Fibroblast of villous mesenchyme (primary cell): ENCODE data around the gene CHPF. TPM values are rescaled to one million over a fixed set of nuclear protein-coding genes. Genes with fewer than 3 reads are reported as not detected.
A peak's percentile ranks its signal among the peaks of the same experiment; 100 is the strongest.

ENCODE experiments used
- DNase-seq: peaks from one replicate; pipeline ENCODE4 v3.0.0-alpha.2; 2010; ENCODE audit warnings: low read depth
- H3K4me3 ChIP-seq: 2 replicates; pipeline ENCODE4 v1.5.1; 2011; ENCODE audit warnings: low read depth, mild to moderate bottlenecking, low read length
- total RNA-seq: library from RNA; depleted of rRNA; stranded (reverse); fragments of >200 nt; gene quantifications from 2 replicates; pipeline ENCODE4 v1.2.3, GENCODE V29; 2012
- TF ChIP-seq, protein P1 (sequence below): IDR thresholded peaks from 2 replicates; pipeline ENCODE4 v1.5.1; 2012; ENCODE audit warnings: low read depth, mild to moderate bottlenecking, low read length; ENCODE audit not compliant: insufficient read depth

The CHPF gene
- total RNA-seq, 1 donor: 201 TPM

DNA sequence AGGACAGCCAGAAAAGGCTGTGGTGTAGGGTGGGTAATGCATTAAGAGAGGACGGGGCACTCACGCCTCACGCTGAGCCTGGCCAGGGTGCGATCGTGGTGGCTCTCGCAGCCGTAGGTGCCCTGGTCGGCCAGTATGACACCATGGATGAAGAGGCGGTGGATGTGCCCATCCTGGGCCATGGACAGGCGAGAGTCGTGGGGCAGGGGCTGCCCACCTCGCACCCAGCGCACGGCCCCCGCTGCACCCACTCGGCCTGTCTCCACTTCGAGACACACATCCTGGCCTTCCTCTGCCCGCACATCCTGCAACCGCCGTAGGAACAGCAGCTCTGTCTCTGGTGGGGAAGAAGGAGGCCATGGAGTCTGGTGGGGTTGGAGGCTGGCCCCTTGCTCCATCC lies 12.3 kb upstream of the CHPF start:
- H3K4me3 ChIP-seq: no peak overlapping the region
- TF ChIP-seq, protein P1, sequence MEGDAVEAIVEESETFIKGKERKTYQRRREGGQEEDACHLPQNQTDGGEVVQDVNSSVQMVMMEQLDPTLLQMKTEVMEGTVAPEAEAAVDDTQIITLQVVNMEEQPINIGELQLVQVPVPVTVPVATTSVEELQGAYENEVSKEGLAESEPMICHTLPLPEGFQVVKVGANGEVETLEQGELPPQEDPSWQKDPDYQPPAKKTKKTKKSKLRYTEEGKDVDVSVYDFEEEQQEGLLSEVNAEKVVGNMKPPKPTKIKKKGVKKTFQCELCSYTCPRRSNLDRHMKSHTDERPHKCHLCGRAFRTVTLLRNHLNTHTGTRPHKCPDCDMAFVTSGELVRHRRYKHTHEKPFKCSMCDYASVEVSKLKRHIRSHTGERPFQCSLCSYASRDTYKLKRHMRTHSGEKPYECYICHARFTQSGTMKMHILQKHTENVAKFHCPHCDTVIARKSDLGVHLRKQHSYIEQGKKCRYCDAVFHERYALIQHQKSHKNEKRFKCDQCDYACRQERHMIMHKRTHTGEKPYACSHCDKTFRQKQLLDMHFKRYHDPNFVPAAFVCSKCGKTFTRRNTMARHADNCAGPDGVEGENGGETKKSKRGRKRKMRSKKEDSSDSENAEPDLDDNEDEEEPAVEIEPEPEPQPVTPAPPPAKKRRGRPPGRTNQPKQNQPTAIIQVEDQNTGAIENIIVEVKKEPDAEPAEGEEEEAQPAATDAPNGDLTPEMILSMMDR: no peak
- no peak for DNase-seq

DNA sequence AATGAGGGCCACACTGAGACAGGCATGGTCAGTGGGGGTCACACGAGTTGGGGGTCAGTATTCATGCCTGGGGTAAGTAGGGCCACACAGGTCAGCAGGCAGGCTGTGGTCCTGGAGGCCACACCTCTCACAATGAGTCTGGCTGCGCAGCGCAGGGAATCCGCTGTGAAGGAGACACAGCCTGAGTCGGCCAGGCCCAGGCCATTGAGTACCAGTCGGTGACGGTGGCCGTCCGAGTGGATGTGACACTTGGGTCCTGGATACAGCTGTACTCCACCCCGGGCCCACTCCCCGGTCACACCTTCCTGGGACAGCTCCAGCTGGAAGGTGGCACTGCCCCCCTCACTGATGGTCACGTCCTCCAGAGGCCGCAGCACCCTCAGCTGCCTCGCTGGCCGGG lies 10.7 kb upstream of the CHPF start:
- no peak for DNase-seq
- no peak overlapping the region for H3K4me3 ChIP-seq
- TF ChIP-seq, protein P1: no peak

DNA sequence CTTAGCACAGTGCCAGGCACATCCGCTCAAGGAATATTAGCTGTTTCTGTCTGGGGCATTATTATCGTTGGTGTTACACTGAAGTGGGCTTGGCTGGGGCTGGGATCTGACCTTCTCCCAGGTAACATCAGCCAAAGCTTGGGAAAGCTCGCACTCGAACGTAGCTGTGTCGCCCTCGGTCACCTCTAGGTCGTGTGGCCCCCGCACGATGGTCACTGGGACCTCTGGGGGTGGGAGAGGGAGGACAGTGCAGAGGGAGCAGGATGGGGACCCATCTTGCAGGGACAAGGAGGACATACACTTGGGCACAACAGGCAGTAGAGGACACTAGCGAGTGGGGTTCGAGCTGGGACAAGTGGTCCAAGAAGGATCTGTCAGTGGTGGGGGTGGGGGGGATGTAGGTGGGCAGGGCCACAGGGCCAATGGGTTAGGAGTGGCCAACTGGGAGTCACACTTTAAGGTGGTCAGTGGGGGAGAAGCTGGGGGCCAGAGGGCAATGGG lies 9.9 kb upstream of the CHPF start:
- TF ChIP-seq, protein P1: no peak
- DNase-seq: no peak
- H3K4me3 ChIP-seq: no peak overlapping the region

DNA sequence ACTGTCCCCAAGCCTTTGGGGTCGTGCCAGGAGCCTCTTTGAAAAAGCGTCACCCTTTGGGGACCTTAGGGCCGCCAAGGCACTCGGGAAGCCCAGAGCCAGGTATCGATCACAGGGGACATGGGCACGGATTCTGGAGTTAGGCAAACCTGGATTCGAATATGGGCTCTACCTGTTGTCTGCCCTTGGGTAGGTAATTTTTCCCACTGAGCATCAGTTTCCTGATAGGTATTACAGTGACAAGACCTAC lies 9.5 kb upstream of the CHPF start:
- TF ChIP-seq, protein P1: no peak
- no peak for DNase-seq
- H3K4me3 ChIP-seq: peak overlapping the region; percentile 68

DNA sequence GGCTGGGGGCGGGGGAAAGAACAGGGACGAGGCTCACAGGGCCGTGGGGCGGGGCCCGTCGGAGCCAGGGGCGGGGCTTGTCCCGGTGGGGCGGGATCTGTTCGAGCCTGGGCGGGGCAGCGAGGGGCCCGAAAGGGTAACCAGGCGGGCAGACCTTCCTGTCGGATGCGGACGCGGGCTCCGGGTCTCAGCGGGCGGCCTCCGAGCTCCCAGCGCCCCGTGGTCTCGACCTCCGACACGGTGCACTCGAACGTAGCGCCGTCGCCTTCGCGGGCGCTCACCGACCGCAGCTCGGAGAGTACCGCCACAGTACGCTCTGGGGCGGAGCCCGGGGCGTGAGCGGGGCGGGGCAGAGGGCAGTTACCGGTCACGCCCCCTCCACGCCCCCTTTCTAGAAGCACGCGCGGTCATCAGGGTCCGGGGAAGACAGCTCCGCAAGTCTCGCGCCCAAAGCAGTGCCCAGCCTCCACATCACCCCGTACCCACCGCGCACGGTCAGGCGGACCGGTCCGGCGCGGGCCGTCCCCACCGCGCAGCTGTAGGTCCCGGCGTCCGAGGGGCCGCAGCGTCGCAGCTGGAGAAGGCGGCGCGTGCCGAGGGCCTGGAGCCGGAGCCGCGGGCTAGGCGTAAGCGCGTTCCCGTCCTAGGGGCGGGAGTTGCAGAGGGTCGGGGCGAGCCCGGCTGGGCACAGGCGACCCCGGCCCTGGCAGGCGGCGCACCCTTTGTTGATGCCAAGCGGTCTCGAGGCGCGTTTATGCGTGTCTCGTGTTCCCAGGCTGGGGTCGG lies 9.0 kb upstream of the CHPF start:
- peak overlapping the region; percentile 68 for H3K4me3 ChIP-seq
- TF ChIP-seq, protein P1: no peak
- DNase-seq: peak; percentile 81

DNA sequence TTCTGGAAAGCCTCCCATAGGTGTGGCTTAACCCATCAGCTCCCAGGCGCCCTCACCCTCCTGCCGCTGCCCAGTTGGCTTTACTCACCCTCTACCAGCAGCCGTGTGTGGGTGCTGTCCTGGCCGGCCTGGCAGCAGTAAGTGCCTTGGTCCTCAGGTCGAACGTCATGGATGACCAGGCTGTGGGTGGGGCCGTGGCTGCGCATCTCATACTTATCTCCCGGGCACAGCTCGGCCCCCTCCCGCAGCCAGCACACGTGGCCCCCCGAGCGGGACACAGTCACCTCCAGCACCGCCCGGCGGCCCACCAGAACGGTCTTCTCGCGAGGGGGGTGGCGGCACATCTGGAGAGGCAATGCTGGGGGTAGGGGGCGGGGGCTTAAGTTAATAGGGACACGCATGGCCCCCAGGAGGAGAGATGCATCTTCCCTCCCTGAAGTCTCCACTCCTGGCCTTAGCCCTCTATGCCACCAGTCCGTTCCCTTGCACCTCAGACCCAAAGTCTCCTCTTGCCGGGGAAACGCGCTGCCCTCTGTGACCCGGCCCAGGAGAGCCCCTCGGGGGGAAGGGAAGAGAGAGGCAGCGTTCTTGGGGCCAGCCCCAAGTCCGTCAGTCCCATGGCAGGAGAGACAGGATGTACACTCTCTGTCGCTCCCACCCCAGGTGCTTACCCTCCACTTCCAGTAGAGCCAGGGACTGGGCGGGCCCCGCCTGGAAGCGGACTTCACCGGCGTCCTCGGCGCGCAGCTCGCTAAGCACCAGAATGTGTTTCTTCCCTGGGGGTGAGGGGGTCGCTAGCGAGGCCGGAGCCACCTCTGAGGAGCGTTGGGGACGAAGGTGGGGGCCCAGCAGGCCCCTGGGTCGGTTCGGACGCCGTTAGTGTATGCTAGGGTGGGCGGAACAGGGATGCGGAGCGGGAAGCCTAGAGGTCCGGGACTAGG lies 8.1 kb upstream of the CHPF start:
- DNase-seq: peak; percentile 49
- TF ChIP-seq, protein P1: no peak

More for the DNA sequence above, 8.1 kb upstream of the CHPF start:
- H3K4me3 ChIP-seq: peak overlapping the region; percentile 68
